ENCODE results near the gene RPL18A.

The RPL18A gene

DNA sequence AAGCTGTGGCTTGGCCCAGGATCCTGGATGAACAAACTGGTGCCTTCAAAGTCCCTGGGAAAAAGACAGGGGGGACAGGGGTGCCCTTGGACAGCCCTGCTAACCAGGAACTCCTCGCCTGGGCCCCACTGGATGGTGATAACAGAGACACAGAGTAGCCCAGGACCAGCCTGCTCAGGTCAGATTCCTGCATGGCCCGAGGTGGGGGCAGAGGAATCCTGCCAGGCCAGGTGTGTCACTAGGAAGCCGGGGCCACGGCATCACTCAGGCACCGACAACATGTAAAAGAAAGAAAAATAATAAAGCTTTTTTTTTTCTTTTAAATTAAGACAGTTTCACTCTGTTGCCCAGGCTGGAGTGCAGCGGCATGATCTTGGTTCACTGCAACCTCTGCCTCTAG lies 5.6 kb upstream of the RPL18A start:
- no peak for DNase-seq (ENCODE audit: low read depth, low spot score)
- Histone ChIP-seq H3K9me3 (ENCODE audit: insufficient read depth, low read length) (no peaks in the 10 kb centered on the region), H3K9ac (ENCODE audit: insufficient read length, low read depth) (no peak overlapping the region), H3K27me3 (ENCODE audit: insufficient read depth, insufficient read length) (peaks cover 3% of the 10 kb centered on the region), H3K36me3 (ENCODE audit: insufficient read depth, insufficient read length, low read length) (no peaks in the 10 kb centered on the region), H3K4me3 (ENCODE audit: insufficient read length, low read depth) (no peak overlapping the region), H3K4me1 (ENCODE audit: insufficient read depth, insufficient read length) (peaks cover 4% of the 10 kb centered on the region)
- no peak for TF ChIP-seq ZNF274 (IDR thresholded peaks at IDR 0.05; ENCODE audit: low read depth, low read length)
- no peak for TF ChIP-seq YY1 (IDR thresholded peaks at IDR 0.05; ENCODE audit: insufficient read depth, insufficient read length)

DNA sequence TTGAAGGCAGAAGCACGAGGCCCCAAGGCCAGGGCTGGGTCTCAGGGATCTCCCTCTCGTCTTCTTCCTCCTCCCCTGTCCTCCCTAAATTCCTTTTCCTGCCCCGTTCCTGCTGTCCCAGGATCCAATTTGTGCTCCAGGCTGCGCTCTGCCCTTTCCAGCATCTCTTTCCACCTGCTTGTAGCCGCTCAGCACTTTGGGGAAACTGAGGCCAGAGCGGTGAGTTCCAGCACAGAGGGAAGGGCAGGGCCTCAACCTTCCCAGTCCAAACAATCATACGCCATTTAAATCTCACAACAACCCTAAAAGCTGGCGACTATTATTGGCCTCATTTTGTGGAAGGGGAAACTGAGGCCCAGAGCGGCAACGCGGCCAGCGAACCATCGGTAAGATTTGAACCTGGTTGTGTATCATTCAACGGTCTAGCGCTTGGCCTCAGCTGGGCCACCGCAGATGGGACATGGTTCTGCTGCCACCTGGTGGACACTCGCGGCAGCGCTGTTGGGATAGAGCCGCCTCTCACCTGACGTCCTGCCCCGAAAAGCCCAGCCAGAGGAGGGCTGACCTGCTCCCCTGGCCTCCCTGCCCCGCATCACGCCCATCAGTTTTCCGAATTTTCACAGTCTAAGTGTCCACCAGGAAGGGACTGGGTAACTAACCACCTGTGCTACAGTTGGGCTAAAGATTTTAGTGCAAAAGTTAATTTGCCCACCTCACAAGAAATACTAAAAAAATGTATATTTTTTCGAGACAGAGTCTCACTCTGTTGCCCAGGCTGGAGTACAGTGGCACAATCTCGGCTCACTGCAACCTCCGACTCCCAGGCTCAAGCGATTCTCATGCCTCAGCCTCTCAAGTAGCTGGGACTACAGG lies 4.2 kb upstream of the RPL18A start:
- no peak for TF ChIP-seq YY1 (IDR thresholded peaks at IDR 0.05; ENCODE audit: insufficient read depth, insufficient read length)
- no peak for DNase-seq (ENCODE audit: low read depth, low spot score)
- Histone ChIP-seq H3K4me1 (ENCODE audit: insufficient read depth, insufficient read length) (peaks cover 2% of the 10 kb centered on the region), H3K27me3 (ENCODE audit: insufficient read depth, insufficient read length) (peaks cover 3% of the 10 kb centered on the region), H3K4me3 (ENCODE audit: insufficient read length, low read depth) (no peak overlapping the region), H3K36me3 (ENCODE audit: insufficient read depth, insufficient read length, low read length) (peaks cover 6% of the 10 kb centered on the region), H3K9ac (ENCODE audit: insufficient read length, low read depth) (no peak overlapping the region), H3K9me3 (ENCODE audit: insufficient read depth, low read length) (no peaks in the 10 kb centered on the region)

- DNase-seq (ENCODE audit: low read depth, low spot score) = no peak
- peak overlapping the region; percentile 100 for H3K4me3 ChIP-seq (ENCODE audit: insufficient read length, low read depth)
- no peak for TF ChIP-seq SUZ12 (IDR thresholded peaks at IDR 0.05; ENCODE audit: extremely low read depth, insufficient read depth, insufficient read length)
- no peak for TF ChIP-seq ZNF274 (IDR thresholded peaks at IDR 0.05; ENCODE audit: low read depth, low read length)
- no peak for TF ChIP-seq YY1 (IDR thresholded peaks at IDR 0.05; ENCODE audit: insufficient read depth, insufficient read length)
- H3K9ac ChIP-seq (ENCODE audit: insufficient read length, low read depth) = peak overlapping the region; percentile 100
- peaks cover 19% of the 10 kb centered on the region for H3K4me1 ChIP-seq (ENCODE audit: insufficient read depth, insufficient read length)
- peaks cover 49% of the 10 kb centered on the region for H3K36me3 ChIP-seq (ENCODE audit: insufficient read depth, insufficient read length, low read length)
- no peaks in the 10 kb centered on the region for H3K27me3 ChIP-seq (ENCODE audit: insufficient read depth, insufficient read length)
- H3K9me3 ChIP-seq (ENCODE audit: insufficient read depth, low read length) = no peaks in the 10 kb centered on the region
These were observed 752 bp downstream of the RPL18A start for GRCh38 chr19:17860331-17860992.

DNA sequence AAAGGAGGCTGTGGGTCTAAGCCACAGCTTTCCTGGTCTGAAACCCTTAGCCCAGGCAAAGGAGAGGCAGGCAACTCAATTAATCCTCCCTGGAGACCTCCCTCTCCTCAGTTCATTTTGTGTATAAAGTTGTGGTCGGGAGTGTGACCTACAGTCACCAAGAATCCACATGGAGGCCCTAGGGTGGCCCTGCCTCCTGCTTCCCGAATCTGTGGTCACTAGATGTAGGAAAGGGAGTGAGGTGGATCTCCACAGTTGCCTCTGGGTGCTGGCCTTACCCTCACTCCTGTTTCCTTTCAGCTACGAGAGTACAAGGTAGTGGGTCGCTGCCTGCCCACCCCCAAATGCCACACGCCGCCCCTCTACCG lies 1.3 kb downstream of the RPL18A start:
- Histone ChIP-seq H3K36me3 (ENCODE audit: insufficient read depth, insufficient read length, low read length) (peaks cover 51% of the 10 kb centered on the region), H3K4me1 (ENCODE audit: insufficient read depth, insufficient read length) (peaks cover 19% of the 10 kb centered on the region), H3K9ac (ENCODE audit: insufficient read length, low read depth) (peak overlapping the region; percentile 100), H3K27me3 (ENCODE audit: insufficient read depth, insufficient read length) (no peaks in the 10 kb centered on the region), H3K9me3 (ENCODE audit: insufficient read depth, low read length) (no peaks in the 10 kb centered on the region), H3K4me3 (ENCODE audit: insufficient read length, low read depth) (peak overlapping the region; percentile 100)
- DNase-seq (ENCODE audit: low read depth, low spot score) = no peak
- no peak for TF ChIP-seq ZNF274 (IDR thresholded peaks at IDR 0.05; ENCODE audit: low read depth, low read length)
- TF ChIP-seq YY1 (IDR thresholded peaks at IDR 0.05; ENCODE audit: insufficient read depth, insufficient read length) = no peak
- no peak for TF ChIP-seq SUZ12 (IDR thresholded peaks at IDR 0.05; ENCODE audit: extremely low read depth, insufficient read depth, insufficient read length)

DNA sequence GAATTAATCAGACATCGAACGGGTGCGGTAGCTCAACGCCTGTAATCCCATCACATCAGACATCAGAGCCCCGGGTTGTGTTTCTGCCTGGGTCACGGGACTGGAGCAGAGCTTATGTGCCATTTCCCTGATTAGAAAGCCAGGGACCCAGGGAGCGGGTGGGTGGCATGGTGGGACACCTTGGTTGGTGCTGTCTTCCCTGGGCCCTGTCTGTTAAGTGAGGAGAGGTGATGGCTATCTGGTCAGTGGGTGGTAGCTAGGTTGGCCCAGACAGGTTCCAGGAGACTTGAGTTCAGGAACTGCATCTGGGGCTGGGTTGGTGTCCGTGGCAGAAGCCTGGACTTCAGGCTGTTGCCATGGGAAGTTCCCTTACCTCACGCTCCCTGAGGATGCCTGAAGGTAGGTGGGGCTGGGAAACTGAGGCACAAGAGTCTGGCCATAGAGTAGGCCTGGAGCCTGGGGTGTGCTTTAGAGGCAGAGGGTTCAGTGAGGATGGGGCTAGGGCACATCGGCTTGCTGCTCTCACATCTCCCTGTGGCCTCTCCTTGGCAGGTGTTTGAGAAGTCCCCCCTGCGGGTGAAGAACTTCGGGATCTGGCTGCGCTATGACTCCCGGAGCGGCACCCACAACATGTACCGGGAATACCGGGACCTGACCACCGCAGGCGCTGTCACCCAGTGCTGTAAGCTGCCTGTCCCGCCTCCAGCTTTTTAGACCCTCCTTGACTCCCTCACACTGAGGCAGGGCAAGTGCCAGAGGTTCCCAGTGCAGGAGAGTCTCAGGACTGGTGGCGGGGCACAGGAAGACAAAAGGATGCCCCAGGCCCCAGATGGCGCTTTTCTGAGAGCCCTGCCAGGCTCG lies 2.1 kb downstream of the RPL18A start:
- Histone ChIP-seq H3K4me1 (ENCODE audit: insufficient read depth, insufficient read length) (peaks cover 19% of the 10 kb centered on the region), H3K27me3 (ENCODE audit: insufficient read depth, insufficient read length) (no peaks in the 10 kb centered on the region), H3K9ac (ENCODE audit: insufficient read length, low read depth) (peak overlapping the region; percentile 100), H3K9me3 (ENCODE audit: insufficient read depth, low read length) (no peaks in the 10 kb centered on the region), H3K36me3 (ENCODE audit: insufficient read depth, insufficient read length, low read length) (peaks cover 51% of the 10 kb centered on the region), H3K4me3 (ENCODE audit: insufficient read length, low read depth) (peak overlapping the region; percentile 100)
- no peak for DNase-seq (ENCODE audit: low read depth, low spot score)
- TF ChIP-seq SUZ12 (IDR thresholded peaks at IDR 0.05; ENCODE audit: extremely low read depth, insufficient read depth, insufficient read length) (no peak), YY1 (IDR thresholded peaks at IDR 0.05; ENCODE audit: insufficient read depth, insufficient read length) (no peak), ZNF274 (IDR thresholded peaks at IDR 0.05; ENCODE audit: low read depth, low read length) (no peak)

DNA sequence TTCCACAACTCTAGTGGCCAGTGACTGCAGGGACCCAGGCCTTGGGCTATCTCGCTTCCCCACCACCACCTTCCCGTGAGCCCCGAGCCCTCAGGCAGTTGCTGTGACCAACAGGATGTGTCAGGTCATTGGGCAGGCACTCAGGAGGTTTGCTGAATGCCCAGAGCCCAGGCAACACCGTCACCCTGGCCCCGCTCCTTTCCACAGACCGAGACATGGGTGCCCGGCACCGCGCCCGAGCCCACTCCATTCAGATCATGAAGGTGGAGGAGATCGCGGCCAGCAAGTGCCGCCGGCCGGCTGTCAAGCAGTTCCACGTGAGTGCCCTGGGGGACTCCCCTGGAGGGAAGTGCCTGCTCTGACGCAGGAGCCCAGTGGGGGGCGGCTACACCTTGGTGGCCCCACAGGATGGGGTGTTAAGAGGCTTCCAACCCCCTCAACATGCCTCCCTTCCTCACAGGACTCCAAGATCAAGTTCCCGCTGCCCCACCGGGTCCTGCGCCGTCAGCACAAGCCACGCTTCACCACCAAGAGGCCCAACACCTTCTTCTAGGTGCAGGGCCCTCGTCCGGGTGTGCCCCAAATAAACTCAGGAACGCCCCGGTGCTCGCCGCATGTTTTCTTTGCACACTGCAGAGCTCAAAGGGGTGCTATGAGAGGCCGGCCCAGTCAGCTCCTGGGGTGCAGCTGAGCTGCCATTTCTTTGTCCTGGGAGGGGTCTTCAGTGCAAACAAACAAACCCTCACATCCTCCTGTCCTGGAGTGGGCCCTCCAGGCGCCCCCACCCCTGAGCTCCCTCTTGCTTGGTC lies 3.2 kb downstream of the RPL18A start:
- no peak for DNase-seq (ENCODE audit: low read depth, low spot score)
- Histone ChIP-seq H3K4me3 (ENCODE audit: insufficient read length, low read depth) (no peak overlapping the region), H3K9ac (ENCODE audit: insufficient read length, low read depth) (peak overlapping the region; percentile 62), H3K36me3 (ENCODE audit: insufficient read depth, insufficient read length, low read length) (peaks cover 51% of the 10 kb centered on the region), H3K4me1 (ENCODE audit: insufficient read depth, insufficient read length) (peaks cover 19% of the 10 kb centered on the region), H3K27me3 (ENCODE audit: insufficient read depth, insufficient read length) (no peaks in the 10 kb centered on the region), H3K9me3 (ENCODE audit: insufficient read depth, low read length) (no peaks in the 10 kb centered on the region)
- TF ChIP-seq ZNF274 (IDR thresholded peaks at IDR 0.05; ENCODE audit: low read depth, low read length) = no peak
- TF ChIP-seq YY1 (IDR thresholded peaks at IDR 0.05; ENCODE audit: insufficient read depth, insufficient read length) = no peak
- no peak for TF ChIP-seq SUZ12 (IDR thresholded peaks at IDR 0.05; ENCODE audit: extremely low read depth, insufficient read depth, insufficient read length)

Measured in NT2/D1 (cell line).